CD4-positive, alpha-beta T cell treated with Interleukin-4 for 4 hours (primary cell): ENCODE results near the gene SOX11.

ENCODE experiments used
- DNase-seq: peaks from one replicate; pipeline ENCODE4 v3.0.0-alpha.2; 2020

Gene SOX11

GRCh38 chr2:5692561-5693286 is 540 bp downstream of the SOX11 start:
- DNase-seq = no peak

- no peak for DNase-seq
These were observed 1.4 kb downstream of the SOX11 start for GRCh38 chr2:5693287-5694201.

GRCh38 chr2:5694306-5694705 is 2.1 kb downstream of the SOX11 start:
- no peak for DNase-seq

GRCh38 chr2:5695654-5696403 is 3.6 kb downstream of the SOX11 start:
- no peak for DNase-seq

- DNase-seq = no peak
These were observed 4.3 kb downstream of the SOX11 start for GRCh38 chr2:5696404-5696944.

GRCh38 chr2:5696945-5697521 is 4.8 kb downstream of the SOX11 start:
- no peak for DNase-seq

- DNase-seq = no peak
These were observed 5.4 kb downstream of the SOX11 start for GRCh38 chr2:5697562-5697961.

GRCh38 chr2:5698134-5698533 is 6.0 kb downstream of the SOX11 start:
- no peak for DNase-seq

GRCh38 chr2:5699963-5700362 is 7.8 kb downstream of the SOX11 start:
- no peak for DNase-seq

GRCh38 chr2:5700551-5700950 is 8.4 kb downstream of the SOX11 start:
- DNase-seq = no peak

GRCh38 chr2:5701266-5701665 is 9.1 kb downstream of the SOX11 start:
- no peak for DNase-seq

- no peak for DNase-seq
These were observed 11.0 kb downstream of the SOX11 start for GRCh38 chr2:5703166-5703565.

GRCh38 chr2:5705490-5705889 is 13.3 kb downstream of the SOX11 start:
- no peak for DNase-seq

- no peak for DNase-seq
These were observed 14.7 kb downstream of the SOX11 start for GRCh38 chr2:5706717-5707455.

GRCh38 chr2:5710615-5711014 is 18.4 kb downstream of the SOX11 start:
- DNase-seq = no peak

GRCh38 chr2:5713101-5713500 is 20.9 kb downstream of the SOX11 start:
- no peak for DNase-seq

- no peak for DNase-seq
These were observed 27.6 kb downstream of the SOX11 start for GRCh38 chr2:5719629-5720334.

GRCh38 chr2:5720426-5720825 is 28.2 kb downstream of the SOX11 start:
- no peak for DNase-seq

GRCh38 chr2:5722236-5722635 is 30.1 kb downstream of the SOX11 start:
- no peak for DNase-seq

- DNase-seq = no peak
These were observed 31.9 kb downstream of the SOX11 start for GRCh38 chr2:5723791-5724735.
